ENCODE results near the gene MAST4. TPM values are rescaled to one million over a fixed set of nuclear protein-coding genes. Genes with fewer than 3 reads are reported as not detected.
A peak's percentile ranks its signal among the peaks of the same experiment; 100 is the strongest.

Gene MAST4
- total and polyA plus RNA-seq, 8 donors, result 5.9 to 29.7 (median 10.0) TPM

DNA sequence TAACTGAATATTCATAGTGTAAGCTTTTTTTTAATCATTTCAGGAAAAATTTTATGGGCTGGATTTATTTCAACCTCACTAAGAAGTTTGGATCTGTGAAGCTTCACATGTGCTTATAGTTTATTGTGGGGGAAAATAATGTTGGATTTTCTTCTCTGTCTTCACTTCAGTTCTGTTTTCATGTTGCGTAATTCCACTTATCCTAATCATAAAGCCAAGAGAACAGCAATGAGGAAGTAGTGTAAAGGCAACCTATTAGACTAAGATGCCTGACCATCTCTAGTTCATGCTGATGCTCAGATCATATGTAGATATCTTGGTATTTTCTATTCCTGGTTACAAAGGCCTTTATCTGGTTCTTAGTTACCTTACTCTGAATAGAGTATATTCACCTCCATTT lies 550.4 kb downstream of the MAST4 start:
- Histone ChIP-seq H3K9me3 (no peaks in the 10 kb centered on the region), H3K27me3 (no peaks in the 10 kb centered on the region), H3K4me1 (no peaks in the 10 kb centered on the region), H3K4me3 (no peak overlapping the region), H3K27ac (no peak overlapping the region), H3K36me3 (peaks cover 0 to 12% (median 6%) of the 10 kb centered on the region in 3 donors)
- DNase-seq (no peak), ATAC-seq (peak in 1 of 4 donors; percentile 21), FAIRE-seq (no peak)
- TF ChIP-seq, protein P1, sequence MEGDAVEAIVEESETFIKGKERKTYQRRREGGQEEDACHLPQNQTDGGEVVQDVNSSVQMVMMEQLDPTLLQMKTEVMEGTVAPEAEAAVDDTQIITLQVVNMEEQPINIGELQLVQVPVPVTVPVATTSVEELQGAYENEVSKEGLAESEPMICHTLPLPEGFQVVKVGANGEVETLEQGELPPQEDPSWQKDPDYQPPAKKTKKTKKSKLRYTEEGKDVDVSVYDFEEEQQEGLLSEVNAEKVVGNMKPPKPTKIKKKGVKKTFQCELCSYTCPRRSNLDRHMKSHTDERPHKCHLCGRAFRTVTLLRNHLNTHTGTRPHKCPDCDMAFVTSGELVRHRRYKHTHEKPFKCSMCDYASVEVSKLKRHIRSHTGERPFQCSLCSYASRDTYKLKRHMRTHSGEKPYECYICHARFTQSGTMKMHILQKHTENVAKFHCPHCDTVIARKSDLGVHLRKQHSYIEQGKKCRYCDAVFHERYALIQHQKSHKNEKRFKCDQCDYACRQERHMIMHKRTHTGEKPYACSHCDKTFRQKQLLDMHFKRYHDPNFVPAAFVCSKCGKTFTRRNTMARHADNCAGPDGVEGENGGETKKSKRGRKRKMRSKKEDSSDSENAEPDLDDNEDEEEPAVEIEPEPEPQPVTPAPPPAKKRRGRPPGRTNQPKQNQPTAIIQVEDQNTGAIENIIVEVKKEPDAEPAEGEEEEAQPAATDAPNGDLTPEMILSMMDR (IDR thresholded peaks at IDR 0.05), result no peak
- intact Hi-C loops (cut with DNase I), result no loop called here
- WGBS, 2 donors, result 88 to 93% methylated on average over 1 of the region's 1 CpG

GRCh38 chr5:67146981-67147380 lies 550.8 kb downstream of the MAST4 start:
- Histone ChIP-seq H3K27ac (no peak overlapping the region), H3K36me3 (peaks cover 0 to 12% (median 6%) of the 10 kb centered on the region in 3 donors), H3K9me3 (no peaks in the 10 kb centered on the region), H3K4me3 (no peak overlapping the region), H3K27me3 (no peaks in the 10 kb centered on the region), H3K4me1 (no peaks in the 10 kb centered on the region)
- ATAC-seq (no peak), FAIRE-seq (no peak), DNase-seq (no peak)
- intact Hi-C loops (cut with DNase I), result no loop called here
- TF ChIP-seq, protein P1 (IDR thresholded peaks at IDR 0.05), result no peak
- WGBS, 2 donors, result 73 to 78% methylated on average over 4 of the region's 4 CpGs

DNA sequence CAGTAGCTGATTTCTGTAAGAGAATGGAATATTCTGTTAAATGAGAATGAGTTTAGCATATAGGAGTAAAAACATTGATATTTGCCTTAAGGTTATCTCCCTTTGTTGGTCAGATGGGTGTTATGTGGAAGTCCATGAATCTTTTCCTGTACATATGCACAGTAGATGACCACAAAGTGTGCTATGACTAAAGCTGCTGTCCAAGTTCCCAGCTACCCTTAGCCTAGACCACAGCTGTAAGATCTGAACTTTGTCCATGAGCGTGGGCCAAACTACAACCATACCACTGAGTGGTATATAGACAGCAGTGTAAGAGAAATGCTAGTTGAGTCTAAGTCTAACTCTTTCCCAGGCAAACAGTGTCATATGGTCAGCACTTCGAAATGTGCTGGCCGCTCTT lies 551.6 kb downstream of the MAST4 start:
- FAIRE-seq (no peak), DNase-seq (no peak), ATAC-seq (no peak)
- Histone ChIP-seq H3K9me3 (no peaks in the 10 kb centered on the region), H3K4me3 (no peak overlapping the region), H3K27me3 (no peaks in the 10 kb centered on the region), H3K4me1 (no peaks in the 10 kb centered on the region), H3K27ac (no peak overlapping the region), H3K36me3 (peaks cover 0 to 15% (median 6%) of the 10 kb centered on the region in 3 donors)
- WGBS, 2 donors, result 92 to 96% methylated on average over 3 of the region's 3 CpGs
- intact Hi-C loops (cut with DNase I), result no loop called here
- TF ChIP-seq, protein P1 (IDR thresholded peaks at IDR 0.05), result no peak

DNA sequence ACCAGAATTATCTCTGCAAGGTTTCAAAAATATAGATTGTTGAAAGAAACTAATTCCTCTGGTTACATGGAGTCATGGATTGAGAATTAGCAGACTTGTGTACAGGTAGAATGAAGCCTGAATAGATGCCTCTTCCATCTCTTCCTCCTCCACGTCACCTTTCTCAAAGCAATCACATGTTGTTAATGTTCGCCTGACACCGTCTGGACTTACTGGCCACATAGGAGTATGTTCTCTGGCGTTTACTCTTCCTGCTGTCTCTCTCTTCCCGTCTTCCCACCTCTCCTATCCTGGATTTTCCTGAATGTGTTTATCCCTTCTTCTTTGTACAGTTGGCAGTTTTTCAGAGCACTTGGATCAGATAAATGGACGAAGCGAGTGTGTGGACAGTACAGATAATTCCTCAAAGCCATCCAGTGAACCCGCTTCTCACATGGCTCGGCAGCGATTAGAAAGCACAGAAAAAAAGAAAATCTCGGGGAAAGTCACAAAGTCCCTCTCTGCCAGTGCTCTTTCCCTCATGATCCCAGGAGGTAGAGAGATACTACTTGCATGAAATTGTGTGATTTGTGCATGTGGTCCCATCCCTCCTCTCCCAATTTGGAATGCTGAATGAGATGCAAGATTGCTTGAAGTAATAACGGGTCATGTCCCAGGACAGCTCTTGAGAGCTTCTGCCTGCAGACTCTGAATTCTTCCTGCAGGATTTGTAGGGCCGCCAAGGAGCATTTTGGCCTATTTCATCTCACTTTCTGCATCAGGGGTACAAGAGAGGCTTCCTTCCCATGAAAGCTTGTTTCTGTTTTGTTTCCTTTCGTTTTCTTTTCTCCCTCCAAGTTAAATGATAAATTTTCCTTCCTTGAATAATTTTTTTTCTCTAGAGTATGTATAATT lies 553.1 kb downstream of the MAST4 start:
- Histone ChIP-seq H3K36me3 (peaks cover 0 to 21% (median 6%) of the 10 kb centered on the region in 3 donors), H3K27me3 (no peaks in the 10 kb centered on the region), H3K27ac (no peak overlapping the region), H3K4me1 (no peaks in the 10 kb centered on the region), H3K4me3 (no peak overlapping the region), H3K9me3 (no peaks in the 10 kb centered on the region)
- WGBS, 2 donors, result 81 to 87% methylated on average over 14 of the region's 14 CpGs
- ATAC-seq, result peak in 2 of 4 donors; percentile 24 to 29
- intact Hi-C loops (cut with DNase I), result no loop called here
- no peak for FAIRE-seq
- TF ChIP-seq, protein P1 (IDR thresholded peaks at IDR 0.05), result no peak
- no peak for DNase-seq

All from pancreas (tissue), 10 donors.